GM18873 (cell line): Measurements from ENCODE around the gene ALDH8A1.

Experiments
- ATAC-seq: cut with Tn5 transposase; IDR thresholded peaks from one replicate; pipeline ENCODE4 v1.9.1; 2021; ENCODE audit warnings: mild to moderate bottlenecking, moderate library complexity, moderate number of reproducible peaks; ENCODE audit not compliant: unreplicated experiment, low FRiP score

The ALDH8A1 gene, protein sequence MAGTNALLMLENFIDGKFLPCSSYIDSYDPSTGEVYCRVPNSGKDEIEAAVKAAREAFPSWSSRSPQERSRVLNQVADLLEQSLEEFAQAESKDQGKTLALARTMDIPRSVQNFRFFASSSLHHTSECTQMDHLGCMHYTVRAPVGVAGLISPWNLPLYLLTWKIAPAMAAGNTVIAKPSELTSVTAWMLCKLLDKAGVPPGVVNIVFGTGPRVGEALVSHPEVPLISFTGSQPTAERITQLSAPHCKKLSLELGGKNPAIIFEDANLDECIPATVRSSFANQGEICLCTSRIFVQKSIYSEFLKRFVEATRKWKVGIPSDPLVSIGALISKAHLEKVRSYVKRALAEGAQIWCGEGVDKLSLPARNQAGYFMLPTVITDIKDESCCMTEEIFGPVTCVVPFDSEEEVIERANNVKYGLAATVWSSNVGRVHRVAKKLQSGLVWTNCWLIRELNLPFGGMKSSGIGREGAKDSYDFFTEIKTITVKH

DNA sequence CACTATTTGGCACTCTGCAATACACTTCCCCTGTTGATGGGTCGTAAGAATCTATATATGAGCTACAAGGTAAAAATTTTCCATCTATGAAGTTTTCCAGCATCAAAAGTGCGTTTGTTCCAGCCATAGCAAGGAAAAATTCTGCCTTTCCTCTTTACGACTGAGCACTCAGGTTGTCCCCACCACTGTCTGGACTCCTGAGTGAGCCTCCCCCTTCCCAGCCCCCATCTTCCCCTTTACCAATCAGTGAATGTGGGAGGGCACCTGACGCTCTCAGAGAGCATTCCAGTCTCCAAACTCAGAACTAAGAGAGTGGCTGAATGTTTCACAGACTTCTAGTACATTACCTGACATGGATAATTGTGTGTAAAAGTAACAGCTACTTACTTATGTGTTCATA, at the start of gene ALDH8A1:
Gene ALDH8A1, minus strand, starts transcription at position 175 of the 400 bp plus-strand sequence. Its CDS starts 48 bp downstream, at position 127.
- ATAC-seq, result no peak

DNA sequence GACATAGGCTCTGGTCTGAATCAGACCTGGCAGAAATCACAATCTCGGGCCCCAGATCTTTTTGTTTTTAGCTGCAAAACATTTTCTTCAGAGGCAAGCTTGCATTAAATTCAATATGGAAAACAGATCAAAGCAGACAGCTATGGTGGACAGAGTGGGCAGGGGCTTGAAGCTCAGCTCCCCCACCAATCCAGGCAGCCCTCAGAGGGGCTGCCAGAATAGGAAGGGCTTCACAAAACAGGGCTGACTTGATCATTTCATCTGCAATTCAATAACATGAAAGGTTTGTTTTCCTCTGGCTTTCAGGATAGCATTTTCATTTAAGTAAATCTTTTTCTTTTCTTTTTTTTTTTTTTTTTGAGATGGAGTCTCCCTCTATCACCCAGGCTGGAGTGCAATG, 49.2 kb upstream of the ALDH8A1 start:
- no peak for ATAC-seq

DNA sequence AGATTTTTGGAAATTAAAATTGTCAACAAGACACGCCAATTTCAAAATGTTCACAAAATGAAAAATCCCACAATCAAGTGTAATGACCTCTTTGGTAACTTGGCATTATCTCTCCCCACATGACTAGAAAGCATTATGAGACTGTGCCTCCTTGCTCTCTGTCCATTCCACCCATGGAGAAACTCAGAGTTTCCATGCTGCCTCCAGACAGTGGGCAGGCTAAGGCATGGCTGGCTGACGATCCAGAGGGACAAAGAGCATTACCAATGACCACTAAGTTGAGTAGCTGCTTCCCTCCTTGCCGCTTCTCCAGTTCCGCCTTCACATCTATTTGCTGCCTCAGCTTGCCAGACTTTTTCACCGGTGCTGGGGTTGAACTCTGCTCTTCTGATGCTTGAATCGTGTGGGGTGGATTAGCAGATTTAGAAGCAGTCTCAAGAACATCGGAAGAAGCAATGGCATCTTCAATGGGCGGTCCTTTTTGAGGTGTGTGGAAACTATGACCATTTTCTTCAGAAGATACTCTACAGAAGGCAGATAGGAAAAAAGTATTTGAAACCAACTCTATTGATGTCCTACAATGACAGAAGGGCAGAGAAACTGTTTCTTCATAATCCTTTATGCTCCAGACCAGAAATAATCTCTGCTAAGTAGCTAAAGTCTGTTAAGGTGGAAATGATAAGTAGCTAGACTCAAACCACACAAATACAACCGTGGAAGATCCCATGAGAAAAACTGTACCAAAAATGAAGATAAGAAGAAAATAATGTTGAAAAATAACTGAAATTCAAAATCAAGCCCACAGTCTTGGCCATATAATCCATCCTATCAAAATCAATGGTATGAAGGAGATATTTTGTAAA, 47.5 kb upstream of the ALDH8A1 start:
- no peak for ATAC-seq

DNA sequence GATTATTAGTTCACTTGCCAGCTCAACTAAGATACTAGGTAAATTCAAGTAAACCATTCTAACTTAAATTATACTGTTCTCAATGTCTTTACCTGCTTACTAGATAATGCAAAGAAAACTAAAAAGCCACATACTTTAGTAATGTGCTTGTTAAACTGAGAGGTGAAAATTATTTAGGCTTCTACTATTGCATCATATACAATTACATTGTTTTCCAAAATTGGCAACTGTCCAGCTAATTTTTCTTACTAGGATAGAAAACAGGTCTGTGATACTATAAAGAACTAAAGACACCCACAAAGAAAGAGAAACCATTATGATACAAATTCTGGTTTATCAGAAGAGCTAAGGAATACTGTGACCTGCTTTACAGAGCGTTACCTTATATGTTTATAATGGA, 45.6 kb upstream of the ALDH8A1 start:
- no peak for ATAC-seq

DNA sequence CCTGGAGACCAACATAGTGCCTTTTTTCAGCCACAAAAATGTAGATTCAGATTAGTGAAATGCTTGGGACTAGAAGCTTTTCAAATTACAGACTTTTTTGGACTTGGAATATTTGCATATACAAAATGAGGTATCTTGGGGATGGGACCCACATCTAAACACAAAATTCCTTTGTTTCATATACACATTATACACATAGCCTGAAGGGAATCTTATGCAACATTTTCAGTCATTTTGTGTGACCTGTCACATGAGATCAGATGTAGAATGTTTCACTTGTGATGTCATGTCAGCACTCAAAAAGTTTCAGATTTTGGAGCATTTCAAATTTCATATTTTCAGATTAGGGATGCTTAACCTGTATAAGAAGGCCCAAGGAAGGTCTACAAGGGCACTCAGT, 44.5 kb upstream of the ALDH8A1 start:
- ATAC-seq, result no peak

DNA sequence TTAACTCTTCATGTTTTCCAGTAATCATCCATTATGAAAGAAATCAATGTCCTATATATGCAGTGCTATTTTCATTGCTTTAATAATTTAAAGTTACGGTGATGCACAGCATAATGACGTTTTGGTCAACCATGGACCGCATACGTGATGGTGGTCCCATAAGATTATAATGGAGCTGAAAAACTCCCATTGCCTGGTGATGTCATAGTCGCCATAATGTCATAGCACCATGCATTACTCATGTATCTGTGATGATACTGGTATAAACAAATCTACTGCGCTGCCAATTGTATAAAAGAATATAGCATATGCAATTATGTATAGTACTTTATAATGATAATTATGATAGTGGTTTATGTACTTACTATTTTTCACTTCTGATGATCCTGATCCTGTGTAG, 42.3 kb upstream of the ALDH8A1 start:
- no peak for ATAC-seq

DNA sequence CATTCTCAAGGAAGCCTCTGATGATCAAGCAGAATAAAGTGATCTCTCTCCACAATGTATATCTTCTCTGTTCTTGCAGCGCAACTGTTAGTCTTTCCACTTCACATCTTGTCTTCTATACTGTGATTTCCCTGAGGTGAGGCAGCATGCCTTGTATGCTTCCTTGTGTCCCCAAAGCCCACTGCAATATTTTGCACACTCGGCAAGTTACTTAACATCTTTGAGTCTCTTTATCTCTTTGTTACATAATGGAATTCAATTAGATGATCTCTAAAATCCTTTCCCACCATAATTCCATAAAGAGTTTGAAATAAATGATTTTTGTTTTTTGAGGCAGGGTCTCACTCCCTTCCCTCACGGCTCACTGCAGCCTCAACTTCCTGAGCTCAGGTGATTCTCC, 40.4 kb upstream of the ALDH8A1 start:
- ATAC-seq, result no peak

DNA sequence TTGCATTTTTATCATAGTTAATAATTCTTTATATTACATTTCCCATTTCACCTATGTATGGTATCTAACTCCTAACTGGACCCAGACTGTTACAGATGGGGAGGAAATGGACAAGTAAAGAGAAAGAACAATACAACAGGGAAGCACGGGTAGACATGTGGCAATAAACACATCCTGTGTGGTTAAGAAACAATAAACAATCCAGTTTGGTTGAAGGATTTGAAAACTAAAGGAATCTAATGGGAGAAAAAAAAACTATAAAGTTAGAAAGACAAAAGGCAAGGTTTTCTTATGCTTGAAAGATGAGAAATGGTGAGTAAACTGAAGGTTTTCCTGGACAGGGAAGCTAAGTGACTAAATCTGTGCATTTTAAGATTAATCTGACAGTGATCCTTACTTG, 34.9 kb upstream of the ALDH8A1 start:
- no peak for ATAC-seq

DNA sequence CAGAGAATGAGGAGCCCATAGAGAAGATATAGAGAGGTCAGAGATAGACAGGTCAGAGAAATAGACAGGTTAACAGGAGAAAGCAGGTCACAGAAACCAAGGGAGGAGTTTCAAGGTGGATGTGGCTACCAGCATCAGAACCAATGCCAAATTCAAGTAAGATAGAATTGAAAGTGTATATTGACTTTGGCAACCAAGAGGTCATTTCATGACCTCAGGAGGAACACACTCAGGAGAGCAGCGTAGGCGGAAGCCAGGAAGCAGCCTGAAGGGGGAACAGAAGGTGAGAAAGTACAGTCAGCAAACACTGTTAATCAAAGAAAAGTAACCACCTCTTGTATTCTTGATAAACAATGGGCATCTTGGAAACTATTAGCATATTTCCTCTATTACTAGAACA, 33.9 kb upstream of the ALDH8A1 start:
- no peak for ATAC-seq

DNA sequence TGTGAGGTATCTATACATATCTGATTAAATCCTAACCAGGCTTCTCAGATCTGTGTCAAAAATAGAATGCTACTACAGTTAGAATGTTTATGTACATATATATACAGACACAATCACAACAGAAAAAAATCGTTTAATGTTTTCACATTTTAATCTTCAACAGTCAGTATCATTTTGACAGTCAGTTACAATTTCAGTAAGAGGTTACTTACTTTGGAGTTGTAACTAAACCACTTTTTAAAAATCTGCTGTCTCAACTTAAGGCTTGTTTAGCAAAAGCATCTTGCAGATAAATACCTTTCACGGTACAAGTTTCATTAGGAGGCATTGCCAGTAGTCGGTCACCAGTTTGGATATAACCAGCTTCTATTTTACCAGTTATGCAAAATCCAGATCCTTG, 32.3 kb upstream of the ALDH8A1 start:
- no peak for ATAC-seq

DNA sequence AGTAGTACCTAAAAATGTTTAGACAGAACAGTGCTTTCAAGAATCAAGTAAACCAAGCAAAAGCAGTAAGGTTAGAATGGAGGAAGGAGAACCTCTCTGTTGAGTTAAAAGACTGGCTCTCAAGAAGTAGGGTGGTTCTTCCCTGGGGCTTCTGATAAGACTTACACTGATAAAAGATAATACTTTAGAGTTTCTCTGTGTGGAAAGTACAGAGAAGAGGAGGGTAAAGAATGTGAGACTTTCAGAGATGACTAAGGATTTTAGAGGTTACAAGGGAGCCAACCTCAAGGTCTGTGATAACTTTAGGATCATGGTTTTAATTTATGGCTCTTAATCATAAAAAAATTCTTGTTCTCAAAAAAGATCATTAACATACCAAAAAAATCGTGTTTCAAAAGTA, 30.9 kb upstream of the ALDH8A1 start:
- ATAC-seq, result no peak

DNA sequence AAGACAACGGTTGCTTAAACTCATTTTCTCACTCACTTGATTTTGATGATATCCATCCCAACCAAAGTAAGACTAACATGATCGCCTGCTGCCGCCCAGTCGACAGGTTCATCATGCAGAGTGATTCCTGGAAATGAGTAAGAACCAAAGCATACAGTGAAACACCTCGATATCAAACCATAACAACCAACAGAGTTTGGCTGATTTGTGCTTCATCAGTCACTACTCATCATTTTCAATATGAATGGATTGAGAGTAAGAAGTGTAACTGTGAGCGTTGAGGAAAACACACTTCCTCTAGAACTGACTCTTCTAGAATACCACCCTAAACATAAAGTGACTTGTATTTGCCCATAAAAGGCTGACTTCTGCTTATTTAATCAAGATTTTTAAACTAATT, 29.2 kb upstream of the ALDH8A1 start:
- ATAC-seq, result peak; percentile 82

DNA sequence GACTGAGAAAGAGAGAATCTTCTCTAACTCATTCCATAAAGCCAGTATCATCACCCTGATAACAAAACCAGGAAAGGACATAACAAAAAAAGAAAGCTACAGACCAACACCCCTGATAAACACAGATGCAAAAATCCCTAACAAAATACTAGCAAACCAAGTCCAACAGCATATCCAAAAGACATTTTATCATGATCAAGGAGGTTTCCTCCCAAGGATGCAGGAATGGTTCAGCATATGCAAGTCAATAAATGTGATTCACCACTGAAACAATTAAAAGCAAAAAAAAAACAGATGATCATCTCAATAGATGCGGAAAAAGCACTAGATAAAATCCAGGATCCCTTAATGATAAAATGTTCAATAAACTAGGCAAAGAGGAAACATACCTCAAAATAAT, 24.5 kb upstream of the ALDH8A1 start:
- ATAC-seq, result no peak

DNA sequence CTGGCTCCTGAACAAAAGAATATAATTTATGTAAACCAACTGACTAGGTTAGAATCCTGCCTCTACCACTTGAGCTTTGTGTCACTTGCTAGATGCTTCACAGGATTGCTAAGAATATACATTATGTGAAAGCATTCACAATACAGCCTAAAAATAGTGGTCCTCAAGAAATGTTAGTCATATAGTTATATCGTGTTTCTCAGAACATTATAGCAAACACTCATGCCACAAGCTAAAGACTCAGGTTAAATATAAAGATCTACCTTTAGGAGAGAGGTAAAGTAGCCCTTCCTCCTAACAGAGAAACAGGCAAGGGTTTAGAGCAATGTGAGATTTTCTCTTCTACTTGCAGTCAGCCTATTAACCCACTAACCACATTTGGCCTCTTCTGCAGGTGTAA, 17.8 kb upstream of the ALDH8A1 start:
- ATAC-seq, result no peak

DNA sequence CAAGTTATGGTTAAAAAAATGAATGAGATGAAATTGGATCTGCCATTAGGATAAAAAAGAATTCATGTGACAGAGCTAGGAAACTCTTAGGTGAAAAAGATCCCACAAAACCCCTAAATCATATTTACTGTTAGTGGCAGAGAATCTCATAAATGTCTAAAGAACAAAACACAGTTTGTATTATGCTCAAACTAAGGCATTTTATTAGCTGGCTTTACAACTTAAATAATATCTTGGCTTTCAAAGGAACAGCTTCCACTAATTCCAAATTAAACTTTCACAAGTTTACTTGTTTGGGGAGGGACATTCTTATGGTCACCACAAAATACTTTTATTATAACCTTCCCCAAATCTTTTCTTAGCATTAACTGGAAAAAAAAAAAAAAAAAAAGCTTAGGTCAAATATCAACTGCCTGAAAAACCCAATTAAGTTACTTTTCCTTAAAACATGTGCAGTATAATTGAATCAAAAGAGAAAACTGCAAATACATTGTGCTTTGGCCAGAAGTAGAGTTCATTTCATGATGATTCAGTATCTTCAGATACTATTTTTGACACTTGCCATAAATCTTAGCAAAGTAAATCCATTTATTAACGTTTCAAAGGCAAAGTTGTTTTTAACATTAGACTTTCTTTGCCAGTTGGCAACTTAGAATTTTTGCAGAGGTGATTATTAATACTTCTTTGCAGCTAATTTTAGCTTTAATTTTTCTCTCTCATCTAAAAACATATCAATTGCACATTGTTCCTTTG, 14.7 kb upstream of the ALDH8A1 start:
- ATAC-seq, result no peak

DNA sequence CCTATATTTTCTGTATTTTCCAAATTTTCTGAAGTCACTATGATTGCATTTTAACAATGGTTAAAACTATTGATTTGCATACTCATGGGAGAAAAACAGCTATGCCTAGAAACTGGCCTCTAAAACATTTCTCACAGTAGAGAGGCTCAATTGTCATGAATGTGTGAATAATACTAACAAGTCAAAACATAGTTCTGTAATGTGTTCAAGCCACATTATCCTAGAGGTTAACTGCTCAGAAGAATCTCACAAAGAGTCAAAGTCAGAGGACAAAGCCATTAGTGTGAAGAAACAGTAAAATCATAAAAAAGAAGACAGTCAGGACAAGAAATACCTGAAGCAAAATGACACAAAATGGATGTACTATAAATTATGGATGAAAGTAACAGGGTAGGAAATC, 12.5 kb upstream of the ALDH8A1 start:
- ATAC-seq, result no peak

DNA sequence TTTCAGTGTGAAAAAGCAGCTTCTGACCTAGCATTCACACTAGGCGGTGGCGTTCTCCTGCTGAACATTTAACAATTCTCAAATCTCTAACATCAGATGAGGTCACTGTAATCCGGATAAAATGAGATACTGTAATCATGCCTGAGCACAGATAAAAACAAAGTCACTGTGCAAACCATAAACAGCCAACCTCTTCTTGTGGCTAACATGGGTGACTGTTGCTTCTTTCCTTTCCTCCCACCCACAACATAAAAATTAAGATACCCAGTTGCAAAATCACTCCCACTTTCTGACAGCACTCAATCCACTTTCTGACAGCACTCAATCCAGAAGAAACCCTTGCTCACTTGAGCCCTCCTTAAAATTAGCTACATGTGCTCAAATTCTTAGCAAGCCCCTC, 11.5 kb upstream of the ALDH8A1 start:
- ATAC-seq, result no peak

DNA sequence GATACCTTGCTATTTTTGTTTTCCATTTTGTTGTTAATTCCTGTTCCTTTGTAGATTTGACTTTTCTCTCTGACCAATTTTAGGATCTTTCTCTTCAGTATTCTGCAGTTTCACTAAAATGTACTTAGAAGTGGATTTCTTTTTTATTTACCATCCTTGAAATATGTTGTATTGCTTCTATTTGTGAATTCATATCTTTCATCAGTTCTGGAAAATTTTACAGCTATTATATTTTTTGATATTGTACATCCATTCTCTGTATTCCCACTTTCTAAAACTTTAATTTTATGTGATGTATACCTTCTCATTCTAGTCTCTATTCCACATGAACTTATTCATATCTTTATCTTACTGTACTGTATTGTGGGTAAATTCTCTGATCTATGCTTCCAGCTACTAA, 9.7 kb upstream of the ALDH8A1 start:
- no peak for ATAC-seq

DNA sequence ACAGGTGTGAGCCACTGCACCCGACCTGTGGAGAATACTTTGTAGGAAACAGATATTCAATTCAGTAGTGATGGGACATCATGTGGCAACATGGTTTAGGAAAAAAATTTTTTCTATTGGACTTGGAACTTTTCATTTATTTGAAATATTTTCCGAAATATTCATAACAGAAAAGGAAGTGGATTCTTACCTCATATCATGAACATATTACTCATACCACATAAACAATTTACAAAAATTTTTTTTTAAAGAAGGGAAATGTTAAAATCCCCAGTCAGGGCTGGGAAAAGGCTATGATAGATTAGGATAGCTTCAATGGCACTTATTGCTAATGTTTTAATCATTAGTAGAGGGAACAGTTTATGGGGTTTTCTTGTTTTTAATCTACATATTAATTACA, 6.8 kb upstream of the ALDH8A1 start:
- no peak for ATAC-seq

DNA sequence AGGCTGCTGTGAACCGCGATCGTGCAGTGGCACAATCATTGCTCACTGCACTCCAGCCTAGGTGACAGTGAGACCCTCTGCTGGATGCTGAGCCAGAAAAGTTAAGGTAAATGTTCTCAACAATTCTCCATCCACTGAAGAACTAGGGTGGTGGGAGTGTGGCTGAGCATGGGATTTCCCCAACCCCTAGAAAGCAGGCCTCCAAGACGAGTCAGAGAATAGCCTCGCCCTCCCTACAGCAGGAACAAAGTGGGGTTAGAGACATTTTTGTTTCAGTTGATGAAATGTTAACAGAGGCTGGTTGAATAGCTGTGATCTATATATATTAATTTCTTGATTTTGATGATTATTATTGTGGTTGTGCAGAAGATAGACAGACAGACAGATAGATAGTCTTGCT, 6.1 kb upstream of the ALDH8A1 start:
- no peak for ATAC-seq
